Skeletal muscle satellite cell (primary cell): ENCODE data around the gene ITPR1.

Experiments used
- H3K27me3 ChIP-seq: 2 replicates; pipeline ENCODE4 v1.7.0; 2013; ENCODE audit warnings: low read length; ENCODE audit not compliant: control insufficient read depth, insufficient read depth
- H3K36me3 ChIP-seq: 2 replicates; pipeline ENCODE4 v1.7.0; 2013; ENCODE audit warnings: mild to moderate bottlenecking, control low read depth, low read length; ENCODE audit not compliant: insufficient read depth
- H3K4me1 ChIP-seq: 2 replicates; pipeline ENCODE4 v1.7.0; 2013; ENCODE audit warnings: low read length; ENCODE audit not compliant: control insufficient read depth, insufficient read depth
- H3K4me2 ChIP-seq: 2 replicates; pipeline ENCODE4 v1.7.0; 2013; ENCODE audit warnings: mild to moderate bottlenecking, low read length
- H3K4me3 ChIP-seq: 2 replicates; pipeline ENCODE4 v1.7.0; 2013; ENCODE audit warnings: low read length
- H3K9ac ChIP-seq: 2 replicates; pipeline ENCODE4 v1.7.0; 2013; ENCODE audit warnings: mild to moderate bottlenecking, low read depth, low read length, moderate library complexity
- H3K9me3 ChIP-seq: replicated peaks from 2 replicates; pipeline ENCODE4 v1.7.0; 2013; ENCODE audit warnings: mild to moderate bottlenecking, control low read depth, low read length

Gene ITPR1

DNA sequence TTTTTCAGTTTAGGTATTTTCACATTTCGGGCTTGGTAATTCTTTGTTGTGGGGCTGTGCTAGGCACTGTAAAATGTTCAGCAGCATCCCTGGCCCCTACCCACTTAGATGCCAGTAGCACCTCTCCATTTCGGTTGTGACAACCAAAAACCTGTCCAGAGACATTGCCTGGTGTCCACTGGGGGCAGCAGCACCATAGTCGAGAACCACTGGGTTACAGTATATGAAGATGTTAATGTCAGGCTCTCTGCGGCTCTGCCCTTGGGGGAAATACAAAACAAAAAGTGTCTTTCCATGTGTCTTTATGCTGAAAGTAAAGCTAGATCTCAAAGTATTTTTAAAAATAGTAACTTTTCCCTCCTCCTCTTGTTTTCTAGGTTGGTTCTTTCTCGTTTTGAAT lies 177.2 kb downstream of the ITPR1 start:
- Histone ChIP-seq H3K4me2 (no peak overlapping the region), H3K9ac (no peak overlapping the region), H3K4me1 (no peaks in the 10 kb centered on the region), H3K36me3 (no peaks in the 10 kb centered on the region), H3K27me3 (no peaks in the 10 kb centered on the region), H3K9me3 (no peaks in the 10 kb centered on the region), H3K4me3 (no peak overlapping the region)

GRCh38 chr3:4672725-4673275 lies 179.7 kb downstream of the ITPR1 start:
- no peaks in the 10 kb centered on the region for H3K9me3 ChIP-seq
- no peaks in the 10 kb centered on the region for H3K36me3 ChIP-seq
- H3K4me1 ChIP-seq: no peaks in the 10 kb centered on the region
- no peak overlapping the region for H3K9ac ChIP-seq
- H3K4me3 ChIP-seq: no peak overlapping the region
- no peaks in the 10 kb centered on the region for H3K27me3 ChIP-seq
- H3K4me2 ChIP-seq: no peak overlapping the region

- H3K9me3 ChIP-seq: no peaks in the 10 kb centered on the region
- no peak overlapping the region for H3K4me3 ChIP-seq
- no peaks in the 10 kb centered on the region for H3K27me3 ChIP-seq
- H3K9ac ChIP-seq: no peak overlapping the region
- H3K36me3 ChIP-seq: no peaks in the 10 kb centered on the region
- H3K4me1 ChIP-seq: no peaks in the 10 kb centered on the region
- no peak overlapping the region for H3K4me2 ChIP-seq
Measured at GRCh38 chr3:4674216-4674615, 181.1 kb downstream of the ITPR1 start.

DNA sequence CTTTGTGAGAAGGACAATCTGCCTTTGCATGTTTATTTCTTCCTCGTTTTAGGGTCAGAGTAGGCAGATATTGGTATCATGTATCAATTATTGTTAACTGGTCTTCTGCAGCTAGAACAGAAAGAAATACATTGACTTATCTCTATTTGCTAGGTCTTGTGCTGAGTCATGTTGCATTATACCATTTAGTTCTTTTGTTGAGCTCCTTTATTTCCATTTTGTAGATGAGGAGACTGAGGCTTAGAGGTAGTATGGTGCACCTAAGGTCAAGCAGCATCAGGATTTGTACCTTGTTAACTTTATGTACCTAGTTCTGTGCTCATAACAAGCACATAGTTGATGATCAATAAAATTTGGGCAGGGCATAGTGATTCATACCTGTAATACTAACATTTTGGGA lies 182.6 kb downstream of the ITPR1 start:
- Histone ChIP-seq H3K9me3 (no peaks in the 10 kb centered on the region), H3K9ac (no peak overlapping the region), H3K4me3 (no peak overlapping the region), H3K36me3 (no peaks in the 10 kb centered on the region), H3K27me3 (no peaks in the 10 kb centered on the region), H3K4me2 (no peak overlapping the region), H3K4me1 (peaks cover 4% of the 10 kb centered on the region)

DNA sequence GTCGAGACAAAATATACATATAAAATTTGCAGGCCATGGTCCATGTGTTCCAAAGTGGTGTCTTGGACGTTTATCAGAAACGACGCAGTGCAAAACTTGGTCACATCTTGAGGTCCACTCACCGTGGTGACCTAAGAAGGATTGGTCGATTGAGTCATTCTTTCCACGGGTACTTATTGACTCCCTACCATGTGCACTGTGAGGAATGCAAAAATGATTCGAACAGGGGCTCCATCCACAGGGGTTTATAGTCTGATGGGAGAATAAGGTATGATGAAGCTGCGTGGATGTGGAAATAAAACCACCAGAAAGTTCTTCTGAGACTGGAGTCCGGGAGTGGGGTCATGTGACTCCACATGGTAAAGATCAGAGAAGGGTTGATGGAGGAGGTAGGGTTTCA lies 185.2 kb downstream of the ITPR1 start:
- no peak overlapping the region for H3K4me3 ChIP-seq
- H3K4me2 ChIP-seq: no peak overlapping the region
- no peak overlapping the region for H3K9ac ChIP-seq
- H3K27me3 ChIP-seq: no peaks in the 10 kb centered on the region
- H3K9me3 ChIP-seq: no peaks in the 10 kb centered on the region
- H3K4me1 ChIP-seq: peaks cover 5% of the 10 kb centered on the region
- no peaks in the 10 kb centered on the region for H3K36me3 ChIP-seq

DNA sequence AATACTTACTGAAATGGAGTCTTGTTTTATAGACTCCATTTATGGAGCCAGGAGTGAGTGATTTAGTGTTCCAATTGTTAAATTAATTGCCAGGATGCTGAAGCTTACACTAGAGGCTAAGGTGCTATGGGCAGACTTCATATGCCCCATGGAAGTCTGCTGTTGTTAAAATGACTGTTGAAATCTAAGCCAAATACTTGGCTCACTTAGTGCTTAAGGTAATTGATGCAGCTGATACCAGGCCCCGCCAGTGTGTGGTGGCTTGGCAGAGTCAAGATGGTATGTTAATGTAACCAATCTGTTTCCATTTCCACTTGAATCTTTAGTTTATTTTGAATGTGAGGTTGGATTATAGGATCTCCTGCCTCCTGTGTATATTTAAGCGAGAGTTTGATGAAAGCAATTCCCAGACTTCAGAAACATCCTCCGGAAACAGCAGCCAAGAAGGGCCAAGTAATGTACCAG lies 187.1 kb downstream of the ITPR1 start:
- Histone ChIP-seq H3K4me3 (no peak overlapping the region), H3K36me3 (no peaks in the 10 kb centered on the region), H3K4me2 (no peak overlapping the region), H3K9me3 (no peaks in the 10 kb centered on the region), H3K4me1 (peaks cover 5% of the 10 kb centered on the region), H3K27me3 (no peaks in the 10 kb centered on the region), H3K9ac (no peak overlapping the region)

DNA sequence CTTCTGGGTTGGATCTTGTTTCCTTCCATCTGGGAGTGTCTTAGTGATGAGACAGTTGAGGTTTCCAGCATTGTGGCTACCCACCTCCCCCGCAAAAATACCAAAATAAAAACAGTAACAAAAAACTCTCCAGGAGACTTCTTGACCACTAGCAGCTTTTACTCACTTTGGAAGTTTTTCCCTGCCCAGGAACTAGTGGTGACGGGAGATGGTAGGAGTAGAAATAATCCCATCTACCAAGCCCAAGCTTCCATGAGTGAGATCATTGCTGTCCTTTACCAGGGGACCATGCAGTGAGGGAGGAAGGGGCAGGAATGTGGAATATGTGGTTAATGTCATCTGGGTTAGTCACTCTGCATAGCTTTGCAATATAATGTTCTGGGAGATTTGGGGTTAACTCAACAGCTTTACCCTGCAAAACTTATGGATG lies 187.7 kb downstream of the ITPR1 start:
- Histone ChIP-seq H3K9me3 (no peaks in the 10 kb centered on the region), H3K4me3 (no peak overlapping the region), H3K4me1 (peaks cover 5% of the 10 kb centered on the region), H3K27me3 (no peaks in the 10 kb centered on the region), H3K9ac (no peak overlapping the region), H3K36me3 (no peaks in the 10 kb centered on the region), H3K4me2 (no peak overlapping the region)

DNA sequence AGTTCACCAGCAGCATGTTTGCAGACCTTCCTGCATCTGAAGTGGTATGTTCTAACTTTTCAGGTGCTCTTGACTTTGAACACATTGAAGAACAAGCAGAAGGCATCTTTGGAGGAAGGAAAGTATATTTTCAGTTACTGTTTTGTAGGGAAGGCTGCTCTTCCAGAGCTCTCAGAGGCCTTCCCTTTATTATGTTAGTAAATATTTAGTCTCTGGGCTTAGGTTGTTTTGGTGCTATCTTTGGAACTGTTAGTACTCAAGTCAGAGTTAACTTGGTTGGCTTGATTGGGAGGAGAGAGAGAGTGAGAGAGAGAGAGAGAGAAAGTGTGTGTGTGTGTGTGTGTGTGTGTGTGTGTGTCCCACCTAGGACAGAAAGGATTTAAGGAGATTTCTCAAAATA lies 188.2 kb downstream of the ITPR1 start:
- H3K9me3 ChIP-seq: no peaks in the 10 kb centered on the region
- no peak overlapping the region for H3K9ac ChIP-seq
- H3K4me1 ChIP-seq: peaks cover 5% of the 10 kb centered on the region
- H3K36me3 ChIP-seq: no peaks in the 10 kb centered on the region
- no peak overlapping the region for H3K4me3 ChIP-seq
- H3K27me3 ChIP-seq: no peaks in the 10 kb centered on the region
- no peak overlapping the region for H3K4me2 ChIP-seq

DNA sequence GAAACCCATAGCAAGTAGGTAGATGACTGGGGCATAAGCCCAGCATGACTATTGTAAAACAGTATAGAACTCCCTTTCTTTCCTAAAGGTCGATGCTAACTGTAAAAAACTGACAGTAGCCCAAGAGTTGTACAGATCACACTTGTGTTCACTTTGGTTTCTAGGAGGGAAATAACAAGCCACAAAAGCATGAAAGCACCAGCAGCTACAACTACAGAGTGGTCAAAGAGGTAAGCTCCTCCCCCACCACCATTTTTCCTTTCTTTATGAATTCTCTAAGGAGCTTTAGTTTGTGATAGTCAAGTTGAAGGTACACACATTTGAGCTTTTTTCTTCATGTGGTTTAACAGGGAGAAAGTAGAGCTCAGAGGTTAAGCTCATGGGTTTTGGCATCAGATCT lies 191.0 kb downstream of the ITPR1 start:
- Histone ChIP-seq H3K4me2 (no peak overlapping the region), H3K4me1 (peaks cover 5% of the 10 kb centered on the region), H3K27me3 (no peaks in the 10 kb centered on the region), H3K9me3 (no peaks in the 10 kb centered on the region), H3K4me3 (no peak overlapping the region), H3K9ac (no peak overlapping the region), H3K36me3 (no peaks in the 10 kb centered on the region)

- H3K4me2 ChIP-seq: no peak overlapping the region
- H3K9me3 ChIP-seq: no peaks in the 10 kb centered on the region
- H3K4me3 ChIP-seq: no peak overlapping the region
- peaks cover 5% of the 10 kb centered on the region for H3K4me1 ChIP-seq
- no peaks in the 10 kb centered on the region for H3K36me3 ChIP-seq
- no peak overlapping the region for H3K9ac ChIP-seq
- no peaks in the 10 kb centered on the region for H3K27me3 ChIP-seq
Measured at GRCh38 chr3:4684976-4685375, 191.8 kb downstream of the ITPR1 start.

DNA sequence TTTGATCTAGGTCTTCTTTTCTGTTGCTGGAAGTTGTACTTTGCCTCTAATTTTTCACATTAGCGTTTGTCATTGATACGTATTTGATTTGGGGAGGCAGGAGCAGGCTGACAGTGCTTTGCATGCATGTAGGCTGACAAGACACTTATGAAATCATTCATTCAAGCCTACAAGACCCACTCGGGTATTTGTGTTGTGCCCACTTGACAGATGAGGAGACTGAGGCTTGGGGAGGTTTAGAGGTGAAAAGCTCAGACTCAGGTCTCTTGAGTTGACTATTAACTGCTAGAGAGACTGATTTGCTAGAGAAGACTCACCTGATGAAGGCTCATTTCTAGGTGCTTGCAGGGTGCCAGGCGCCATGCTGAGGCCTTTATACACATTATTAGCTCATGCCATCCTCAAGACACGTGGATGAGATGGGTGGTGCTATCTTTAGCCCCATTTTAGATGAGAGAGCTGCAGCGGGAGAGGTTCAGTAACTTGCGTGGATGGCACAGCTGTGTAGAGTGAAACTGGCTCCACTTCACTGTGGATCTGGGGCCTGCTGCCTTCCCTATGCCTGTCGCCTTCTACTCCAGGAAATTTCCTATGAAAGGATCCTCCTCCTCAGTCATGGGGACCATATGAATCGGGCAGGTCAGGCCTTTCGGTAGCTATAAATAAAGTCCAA lies 192.7 kb downstream of the ITPR1 start:
- Histone ChIP-seq H3K9me3 (no peaks in the 10 kb centered on the region), H3K9ac (no peak overlapping the region), H3K27me3 (no peaks in the 10 kb centered on the region), H3K4me2 (no peak overlapping the region), H3K4me1 (no peaks in the 10 kb centered on the region), H3K4me3 (no peak overlapping the region), H3K36me3 (no peaks in the 10 kb centered on the region)

DNA sequence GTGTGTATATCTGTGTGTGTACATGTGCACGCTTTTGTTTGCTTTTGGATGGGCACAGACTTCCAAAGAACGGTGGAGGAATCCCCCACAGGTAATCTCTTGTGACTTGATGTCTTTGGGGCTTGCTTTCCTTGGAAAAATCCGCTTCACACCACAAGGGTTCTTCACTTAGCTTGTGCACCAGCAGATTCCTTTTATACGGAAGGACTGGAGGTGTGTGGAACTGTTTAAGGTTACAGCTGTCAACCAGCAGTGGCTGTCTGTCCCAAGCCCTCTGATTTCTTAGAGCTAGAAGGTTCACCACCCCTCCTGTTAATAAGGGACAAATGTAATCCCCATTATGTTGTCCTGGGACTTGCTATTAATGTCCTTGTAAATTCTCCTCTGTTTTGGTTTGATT lies 193.5 kb downstream of the ITPR1 start:
- no peaks in the 10 kb centered on the region for H3K36me3 ChIP-seq
- no peaks in the 10 kb centered on the region for H3K4me1 ChIP-seq
- H3K9ac ChIP-seq: no peak overlapping the region
- no peak overlapping the region for H3K4me3 ChIP-seq
- no peaks in the 10 kb centered on the region for H3K27me3 ChIP-seq
- H3K9me3 ChIP-seq: no peaks in the 10 kb centered on the region
- no peak overlapping the region for H3K4me2 ChIP-seq
